Breast epithelium (tissue), 3 donors: ENCODE results near the gene KDM7A.

Experiments used
- CTCF ChIP-seq, 3 donors: fragments of 450-650 bp; IDR thresholded peaks; one replicate each; pipeline ENCODE4 v1.5.1; 2016 to 2017; ENCODE audit warnings: antibody characterized with exemption in 3 of 3, mild to moderate bottlenecking in 3 of 3, moderate library complexity in 3 of 3
- POLR2A ChIP-seq: fragments of 450-650 bp; IDR thresholded peaks from one replicate; pipeline ENCODE4 v1.6.1; 2016; ENCODE audit warnings: antibody characterized with exemption, mild to moderate bottlenecking, moderate library complexity
- POLR2AphosphoS5 ChIP-seq, 3 donors: sonication (generic); formaldehyde crosslinking; IDR thresholded peaks; one replicate each; pipeline ENCODE4 v1.6.1; 2017; ENCODE audit warnings: antibody characterized with exemption in 3 of 3

GRCh38 chr7:140122965-140123364 is 53.8 kb downstream of the KDM7A start:
- no peak for TF ChIP-seq CTCF (IDR thresholded peaks at IDR 0.05)
- TF ChIP-seq POLR2A = no peak
- TF ChIP-seq POLR2AphosphoS5 (IDR thresholded peaks at IDR 0.05) = no peak
